Keratinocyte (primary cell): Measurements from ENCODE around the gene PI4KA. TPM values are rescaled to one million over a fixed set of nuclear protein-coding genes. Genes with fewer than 3 reads are reported as not detected.

Source experiments
- DNase-seq: peaks from one replicate; pipeline ENCODE4 v3.0.0-alpha.2; 2011; ENCODE audit warnings: low read depth, missing footprints, low spot score
- FAIRE-seq: peaks from 2 replicates; lab custom pipeline; 2011; peaks lifted over from hg19 to GRCh38; lab: Jason Lieb, UNC
- H2AFZ ChIP-seq: 2 replicates; pipeline ENCODE4 v1.6.0; 2012; ENCODE audit warnings: low read length, control low read depth, inconsistent platforms; ENCODE audit not compliant: control insufficient read depth
- H3K27ac ChIP-seq: 2 replicates; pipeline ENCODE4 v1.5.1; 2011; ENCODE audit warnings: low read length; ENCODE audit not compliant: control insufficient read depth, insufficient read depth
- H3K27me3 ChIP-seq: 3 replicates; pipeline ENCODE4 v1.6.0; 2011; ENCODE audit warnings: low read length; ENCODE audit not compliant: control insufficient read depth, insufficient read depth; ENCODE audit errors: extremely low read depth
- H3K36me3 ChIP-seq, 2 experiments: 2 replicates in 1 of 2; 3 replicates in 1 of 2; pipeline ENCODE4 v1.5.1; 2011; ENCODE audit warnings: low read length in 2 of 2, mild to moderate bottlenecking in 1 of 2; ENCODE audit not compliant: control insufficient read depth in 2 of 2, insufficient read depth in 2 of 2; ENCODE audit errors: extremely low read depth in 1 of 2
- H3K4me1 ChIP-seq: 3 replicates; pipeline ENCODE4 v1.5.1; 2011; ENCODE audit warnings: low read length; ENCODE audit not compliant: control insufficient read depth, insufficient read depth; ENCODE audit errors: extremely low read depth
- H3K4me2 ChIP-seq: 3 replicates; pipeline ENCODE4 v1.6.0; 2011; ENCODE audit warnings: low read depth, low read length; ENCODE audit not compliant: control insufficient read depth, insufficient read depth; ENCODE audit errors: extremely low read depth
- H3K4me3 ChIP-seq, 3 experiments: fragments of 200-600 bp in 1 of 3; sonication (generic) in 1 of 3; 2 replicates in 2 of 3; 3 replicates in 1 of 3; pipeline ENCODE4 v1.5.1; 2011 to 2016; ENCODE audit warnings: low read length in 3 of 3, mild to moderate bottlenecking in 3 of 3, control low read depth in 2 of 3, inconsistent platforms in 1 of 3, low read depth in 1 of 3, mixed read lengths in 1 of 3, mixed run types in 1 of 3, moderate library complexity in 1 of 3; ENCODE audit not compliant: control insufficient read depth in 2 of 3, insufficient read depth in 2 of 3; ENCODE audit errors: extremely low read depth in 1 of 3
- H3K79me2 ChIP-seq: 2 replicates; pipeline ENCODE4 v1.6.0; 2012; ENCODE audit warnings: low read length; ENCODE audit not compliant: control insufficient read depth, insufficient read depth
- H3K9ac ChIP-seq: 3 replicates; pipeline ENCODE4 v1.6.0; 2011; ENCODE audit warnings: low read length; ENCODE audit not compliant: control insufficient read depth, insufficient read depth; ENCODE audit errors: extremely low read depth
- H3K9me1 ChIP-seq: 3 replicates; pipeline ENCODE4 v1.6.0; 2011; ENCODE audit warnings: low read length; ENCODE audit not compliant: control insufficient read depth, insufficient read depth; ENCODE audit errors: extremely low read depth
- H3K9me3 ChIP-seq: 2 replicates; pipeline ENCODE4 v1.5.1; 2012; ENCODE audit warnings: low read depth, low read length; ENCODE audit not compliant: control insufficient read depth
- H4K20me1 ChIP-seq: 3 replicates; pipeline ENCODE4 v1.6.0; 2011; ENCODE audit warnings: low read length; ENCODE audit not compliant: control insufficient read depth, insufficient read depth; ENCODE audit errors: extremely low read depth
- EZH2 ChIP-seq: IDR thresholded peaks from one replicate; pipeline ENCODE4 v1.6.1; 2012; ENCODE audit warnings: inconsistent platforms, mild to moderate bottlenecking, low read length, moderate library complexity
- dilution Hi-C: fragments of 300-500 bp; cut with MboI; formaldehyde crosslinking; loops from one replicate; pipeline ENCODE4 v1.7.0; 2020; ENCODE audit warnings: low sequenced_read_pairs; ENCODE audit not compliant: extremely low pct_ligation_motif_present
- polyA plus RNA-seq, 5 experiments: library from polyadenylated mRNA; depleted of rRNA in 3 of 5; stranded (reverse) in 3 of 5; stranded (forward) in 1 of 5; unstranded in 1 of 5; fragments of >200 nt; gene quantifications; 1 replicate in 1 of 5; 2 replicates in 3 of 5; 3 replicates in 1 of 5; pipeline versions ENCODE4 v1.2.1 to v1.2.3, GENCODE V29; 2011 to 2012; ENCODE audit warnings: missing spikeins in 2 of 5, low read depth in 1 of 5, low replicate concordance in 1 of 5
- TF ChIP-seq, protein P1 (sequence below), 3 experiments: IDR thresholded peaks in 1 of 3; conservative IDR thresholded peaks in 1 of 3; optimal IDR thresholded peaks in 1 of 3; 2 replicates in 2 of 3; 3 replicates in 1 of 3; pipeline versions ENCODE3 to v1.5.1; 2011; ENCODE audit warnings: low read length in 3 of 3, mild to moderate bottlenecking in 3 of 3, moderate library complexity in 2 of 3, control low read depth in 1 of 3, inconsistent platforms in 1 of 3; ENCODE audit not compliant: insufficient read depth in 2 of 3; ENCODE audit errors: extremely low read depth in 1 of 3

Gene PI4KA
- polyA plus RNA-seq, 1 donor (not counting 4 experiments of a cell fraction or from before 2014, with no cell fraction given) = 13.6 TPM

DNA sequence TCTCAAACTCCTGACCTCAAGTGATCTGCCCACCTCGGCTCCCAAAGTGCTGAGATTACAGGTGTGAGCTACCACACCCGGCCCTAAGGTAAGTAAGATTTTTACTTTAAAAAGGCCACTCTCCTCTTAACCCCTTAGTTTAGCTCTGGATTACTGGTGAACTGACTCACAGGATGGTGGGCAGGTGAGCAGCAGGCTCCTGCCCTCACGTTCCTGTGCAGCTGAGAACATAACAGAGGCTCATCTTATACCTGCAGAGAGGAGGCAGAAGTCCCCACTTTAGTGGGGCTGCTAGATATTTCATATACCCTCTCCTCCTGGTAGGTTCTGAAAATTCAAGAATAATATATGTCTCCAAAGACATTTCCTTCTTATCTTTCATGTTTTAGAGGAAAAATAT is 101.8 kb downstream of the PI4KA start:
- TF ChIP-seq EZH2 = no peak
- TF ChIP-seq, protein P1, sequence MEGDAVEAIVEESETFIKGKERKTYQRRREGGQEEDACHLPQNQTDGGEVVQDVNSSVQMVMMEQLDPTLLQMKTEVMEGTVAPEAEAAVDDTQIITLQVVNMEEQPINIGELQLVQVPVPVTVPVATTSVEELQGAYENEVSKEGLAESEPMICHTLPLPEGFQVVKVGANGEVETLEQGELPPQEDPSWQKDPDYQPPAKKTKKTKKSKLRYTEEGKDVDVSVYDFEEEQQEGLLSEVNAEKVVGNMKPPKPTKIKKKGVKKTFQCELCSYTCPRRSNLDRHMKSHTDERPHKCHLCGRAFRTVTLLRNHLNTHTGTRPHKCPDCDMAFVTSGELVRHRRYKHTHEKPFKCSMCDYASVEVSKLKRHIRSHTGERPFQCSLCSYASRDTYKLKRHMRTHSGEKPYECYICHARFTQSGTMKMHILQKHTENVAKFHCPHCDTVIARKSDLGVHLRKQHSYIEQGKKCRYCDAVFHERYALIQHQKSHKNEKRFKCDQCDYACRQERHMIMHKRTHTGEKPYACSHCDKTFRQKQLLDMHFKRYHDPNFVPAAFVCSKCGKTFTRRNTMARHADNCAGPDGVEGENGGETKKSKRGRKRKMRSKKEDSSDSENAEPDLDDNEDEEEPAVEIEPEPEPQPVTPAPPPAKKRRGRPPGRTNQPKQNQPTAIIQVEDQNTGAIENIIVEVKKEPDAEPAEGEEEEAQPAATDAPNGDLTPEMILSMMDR (optimal IDR thresholded peaks at IDR 0.05 in 1 of 3, IDR thresholded peaks at IDR 0.05 in 1 of 3, conservative IDR thresholded peaks at IDR 0.05 in 1 of 3; ENCODE audit: extremely low read depth in 1 of 3, insufficient read depth in 2 of 3, low read length in 3 of 3) = no peak

DNA sequence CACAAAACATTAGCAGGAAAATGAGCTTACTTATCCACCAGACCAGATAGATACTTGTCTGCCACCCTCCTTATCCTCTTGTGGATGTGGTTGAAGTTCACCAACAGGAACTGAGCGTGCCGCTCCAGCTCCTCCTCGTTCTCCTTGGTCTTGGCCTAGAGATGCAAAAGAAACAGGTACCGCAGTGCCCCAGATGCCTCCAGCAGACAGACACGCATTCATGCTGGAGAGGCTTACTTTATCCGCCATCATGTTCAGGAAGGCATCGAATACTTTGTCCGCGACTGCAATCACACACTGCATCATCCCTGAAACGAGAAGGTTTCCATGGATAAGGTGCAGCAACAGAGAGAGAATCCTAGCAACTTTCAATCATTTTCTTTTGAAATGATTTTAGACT is 105.7 kb downstream of the PI4KA start:
- Histone ChIP-seq H3K27me3 (no peaks in the 10 kb centered on the region), H3K9ac (no peak overlapping the region), H2AFZ (no peak overlapping the region), H3K27ac (no peak overlapping the region), H3K9me3 (no peaks in the 10 kb centered on the region), H3K4me3 (no peak overlapping the region), H3K4me2 (no peak overlapping the region), H3K4me1 (no peaks in the 10 kb centered on the region), H3K9me1 (peaks cover 3% of the 10 kb centered on the region), H3K79me2 (no peaks in the 10 kb centered on the region), H4K20me1 (peaks cover 10% of the 10 kb centered on the region), H3K36me3 (peaks cover 2 to 4% of the 10 kb centered on the region in 2 experiments)
- TF ChIP-seq, protein P1 (optimal IDR thresholded peaks at IDR 0.05 in 1 of 3, IDR thresholded peaks at IDR 0.05 in 1 of 3, conservative IDR thresholded peaks at IDR 0.05 in 1 of 3; ENCODE audit: extremely low read depth in 1 of 3, insufficient read depth in 2 of 3, low read length in 3 of 3) = no peak
- no peak for TF ChIP-seq EZH2
- dilution Hi-C loops = no loop called here
- DNase-seq (no peak), FAIRE-seq (no peak)

More for the DNA sequence above, 101.8 kb downstream of the PI4KA start:
- H3K27ac ChIP-seq = no peak overlapping the region
- H3K79me2 ChIP-seq = no peaks in the 10 kb centered on the region
- no peak overlapping the region for H2AFZ ChIP-seq
- DNase-seq = no peak
- no peaks in the 10 kb centered on the region for H3K9me1 ChIP-seq
- H3K4me1 ChIP-seq = no peaks in the 10 kb centered on the region
- H3K4me2 ChIP-seq = no peak overlapping the region
- H3K36me3 ChIP-seq = peaks cover 0 to 3% of the 10 kb centered on the region in 2 experiments
- no peak overlapping the region for H3K4me3 ChIP-seq
- no peaks in the 10 kb centered on the region for H4K20me1 ChIP-seq
- no peak overlapping the region for H3K9ac ChIP-seq
- FAIRE-seq = no peak
- no peaks in the 10 kb centered on the region for H3K27me3 ChIP-seq
- H3K9me3 ChIP-seq = no peaks in the 10 kb centered on the region
- dilution Hi-C loops = no loop called here
